Endometrial microvascular endothelial cells (primary cell): ENCODE measurements around the gene CKAP5. TPM values are rescaled to one million over a fixed set of nuclear protein-coding genes. Genes with fewer than 3 reads are reported as not detected.

ENCODE experiments used
- total RNA-seq: library from RNA; depleted of rRNA; stranded (reverse); fragments of >200 nt; gene quantifications from one replicate; pipeline ENCODE4 v1.2.3, GENCODE V29; 2015; ENCODE audit errors: inconsistent ontology term

Gene CKAP5
- total RNA-seq, 1 donor from 2014 or later: 68.5 TPM

Other genes with a start within 250 kb of the CKAP5 start
- gene HARBI1, start 229.1 kb downstream of the CKAP5 start, total RNA-seq: 3.4 TPM
- gene ATG13, start 228.7 kb downstream of the CKAP5 start, total RNA-seq: 87.7 TPM
- 29.1 TPM for gene ARHGAP1, start 145.7 kb downstream of the CKAP5 start, total RNA-seq
- gene ZNF408, start 145.2 kb downstream of the CKAP5 start, total RNA-seq: 18.0 TPM
- not detected for gene F2, start 127.1 kb downstream of the CKAP5 start, total RNA-seq
- gene LRP4, start 72.3 kb upstream of the CKAP5 start, total RNA-seq: 0.19 TPM
- 24.0 TPM for gene CSTPP1, start 90.5 kb upstream of the CKAP5 start, total RNA-seq